Brain microvascular endothelial cell (primary cell): ENCODE data around the gene SLC6A7.

Experiments
- DNase-seq: peaks from one replicate; pipeline ENCODE4 v3.0.0-alpha.2; 2020
- H3K27ac ChIP-seq: fragments of 250-450 bp; sonication (Bioruptor Pico); 2 replicates; pipeline ENCODE4 v1.5.1; 2020; ENCODE audit warnings: mild to moderate bottlenecking, moderate library complexity
- H3K27me3 ChIP-seq: fragments of 250-450 bp; sonication (Bioruptor Pico); replicated peaks from 2 replicates; pipeline ENCODE4 v1.5.1; 2020; ENCODE audit warnings: mild to moderate bottlenecking
- H3K36me3 ChIP-seq: fragments of 250-450 bp; sonication (Bioruptor Pico); replicated peaks from 2 replicates; pipeline ENCODE4 v1.5.1; 2020; ENCODE audit warnings: mild to moderate bottlenecking
- H3K4me3 ChIP-seq: 2 replicates; pipeline ENCODE4 v1.5.1; 2011; ENCODE audit warnings: low read depth, mild to moderate bottlenecking, control low read depth, low read length, moderate library complexity
- in situ Hi-C: cut with HindIII; loops from 2 replicates; pipeline ENCODE4 v1.10.0; 2017; ENCODE audit warnings: low sequenced_read_pairs, low pct_ligation_motif_present
- TF ChIP-seq, protein P1 (sequence below): IDR thresholded peaks from 2 replicates; pipeline ENCODE4 v1.5.1; 2011; ENCODE audit warnings: low read depth, mild to moderate bottlenecking, moderate library complexity, low read length, control low read depth, inconsistent platforms; ENCODE audit errors: missing control alignments

The SLC6A7 gene

DNA sequence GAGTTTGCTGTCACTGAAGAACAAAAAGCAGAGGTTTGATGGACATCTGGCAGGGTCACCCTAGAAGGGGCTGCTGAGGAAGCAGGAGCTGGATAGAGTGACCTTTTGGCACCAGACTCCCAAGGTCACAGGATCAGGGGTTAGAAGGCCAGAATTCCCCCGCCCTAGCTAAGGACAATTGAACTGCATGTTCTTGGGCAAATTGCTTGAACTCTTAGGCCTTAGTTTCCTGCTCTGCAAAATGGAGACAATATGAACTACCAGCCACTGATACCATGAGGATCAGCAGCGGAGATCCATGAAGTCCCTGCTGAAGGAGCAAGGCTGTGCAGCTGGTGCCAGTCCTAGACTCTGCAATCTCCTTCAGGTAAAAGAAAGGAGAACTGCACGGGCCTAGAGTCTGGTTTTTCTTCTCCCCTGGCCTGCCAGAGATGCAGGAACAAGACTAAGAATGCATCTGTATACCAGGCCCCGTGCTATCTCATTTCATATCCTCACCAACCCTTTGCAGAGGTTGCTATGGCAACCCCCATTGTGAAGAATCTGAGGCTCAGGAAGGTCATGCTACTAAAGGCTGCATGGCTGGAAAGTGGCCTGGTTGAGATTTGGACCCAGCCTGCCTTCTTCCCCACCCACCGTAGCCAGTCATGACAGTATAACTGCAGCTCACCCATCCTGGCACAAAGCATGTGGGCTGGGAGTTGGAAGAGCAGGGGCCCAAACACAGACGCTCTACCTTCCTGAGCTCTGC is 66.0 kb downstream of the SLC6A7 start:
- Histone ChIP-seq H3K4me3 (no peak overlapping the region), H3K27me3 (no peaks in the 10 kb centered on the region), H3K36me3 (no peaks in the 10 kb centered on the region), H3K27ac (no peak overlapping the region)
- in situ Hi-C loops, result no loop called here
- TF ChIP-seq, protein P1, sequence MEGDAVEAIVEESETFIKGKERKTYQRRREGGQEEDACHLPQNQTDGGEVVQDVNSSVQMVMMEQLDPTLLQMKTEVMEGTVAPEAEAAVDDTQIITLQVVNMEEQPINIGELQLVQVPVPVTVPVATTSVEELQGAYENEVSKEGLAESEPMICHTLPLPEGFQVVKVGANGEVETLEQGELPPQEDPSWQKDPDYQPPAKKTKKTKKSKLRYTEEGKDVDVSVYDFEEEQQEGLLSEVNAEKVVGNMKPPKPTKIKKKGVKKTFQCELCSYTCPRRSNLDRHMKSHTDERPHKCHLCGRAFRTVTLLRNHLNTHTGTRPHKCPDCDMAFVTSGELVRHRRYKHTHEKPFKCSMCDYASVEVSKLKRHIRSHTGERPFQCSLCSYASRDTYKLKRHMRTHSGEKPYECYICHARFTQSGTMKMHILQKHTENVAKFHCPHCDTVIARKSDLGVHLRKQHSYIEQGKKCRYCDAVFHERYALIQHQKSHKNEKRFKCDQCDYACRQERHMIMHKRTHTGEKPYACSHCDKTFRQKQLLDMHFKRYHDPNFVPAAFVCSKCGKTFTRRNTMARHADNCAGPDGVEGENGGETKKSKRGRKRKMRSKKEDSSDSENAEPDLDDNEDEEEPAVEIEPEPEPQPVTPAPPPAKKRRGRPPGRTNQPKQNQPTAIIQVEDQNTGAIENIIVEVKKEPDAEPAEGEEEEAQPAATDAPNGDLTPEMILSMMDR, result no peak
- DNase-seq, result peak; percentile 11

DNA sequence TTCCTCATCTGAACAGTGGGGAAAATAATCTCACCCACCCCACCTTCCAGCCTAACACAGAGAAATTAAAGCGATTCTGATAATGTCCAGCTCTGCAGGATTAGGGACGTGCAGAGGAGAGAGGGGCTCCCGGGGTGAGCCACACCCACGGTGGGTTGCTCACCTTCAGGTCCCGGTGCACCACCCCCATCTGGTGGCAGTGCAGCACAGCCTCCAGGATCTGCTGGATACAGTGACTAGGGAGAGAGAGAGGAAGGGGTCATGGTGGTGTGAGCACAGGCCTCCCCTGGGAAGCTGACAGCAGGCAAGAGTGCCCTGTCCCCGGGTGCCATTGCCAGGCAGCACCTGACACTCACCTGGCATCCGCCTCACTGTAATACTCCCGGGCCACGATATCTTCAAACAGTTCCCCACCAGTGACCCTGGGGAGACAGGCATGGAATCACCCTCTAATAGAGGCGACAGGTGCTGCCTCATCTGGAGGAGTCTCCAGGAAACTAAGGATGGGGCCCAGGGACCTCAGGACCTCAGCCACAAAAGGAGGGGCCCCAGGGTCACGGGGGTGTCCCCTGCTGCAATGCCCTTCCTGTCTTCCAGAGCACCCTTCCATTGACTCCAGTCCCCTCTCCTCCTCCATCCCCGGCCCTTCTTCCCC is 66.7 kb downstream of the SLC6A7 start:
- in situ Hi-C loops, result no loop called here
- TF ChIP-seq, protein P1, result peak; percentile 36
- no peak overlapping the region for H3K27ac ChIP-seq
- H3K36me3 ChIP-seq, result no peaks in the 10 kb centered on the region
- no peak for DNase-seq
- no peak overlapping the region for H3K4me3 ChIP-seq
- H3K27me3 ChIP-seq, result no peaks in the 10 kb centered on the region

DNA sequence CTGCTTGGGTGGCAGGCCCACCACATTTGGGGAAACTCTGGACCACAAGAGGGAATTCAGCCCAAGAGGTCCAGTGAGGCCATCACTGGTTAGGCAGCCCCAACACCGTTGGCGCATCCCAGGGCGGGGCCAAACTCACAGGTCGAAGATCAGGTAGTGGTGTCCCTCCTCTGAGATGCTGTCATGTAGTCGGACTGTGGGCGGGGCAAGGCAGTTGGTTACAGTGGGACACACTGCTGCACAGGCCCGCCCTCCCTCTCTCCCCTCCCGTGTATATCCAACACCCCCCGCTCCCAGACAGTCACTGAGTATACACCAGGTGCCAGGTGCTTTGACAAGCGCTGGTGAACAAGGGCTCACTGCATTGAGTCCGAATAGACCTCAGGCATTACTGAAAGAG is 67.6 kb downstream of the SLC6A7 start:
- in situ Hi-C loops, result no loop called here
- no peak overlapping the region for H3K4me3 ChIP-seq
- no peak overlapping the region for H3K27ac ChIP-seq
- no peaks in the 10 kb centered on the region for H3K27me3 ChIP-seq
- no peak for DNase-seq
- H3K36me3 ChIP-seq, result no peaks in the 10 kb centered on the region
- TF ChIP-seq, protein P1, result no peak

DNA sequence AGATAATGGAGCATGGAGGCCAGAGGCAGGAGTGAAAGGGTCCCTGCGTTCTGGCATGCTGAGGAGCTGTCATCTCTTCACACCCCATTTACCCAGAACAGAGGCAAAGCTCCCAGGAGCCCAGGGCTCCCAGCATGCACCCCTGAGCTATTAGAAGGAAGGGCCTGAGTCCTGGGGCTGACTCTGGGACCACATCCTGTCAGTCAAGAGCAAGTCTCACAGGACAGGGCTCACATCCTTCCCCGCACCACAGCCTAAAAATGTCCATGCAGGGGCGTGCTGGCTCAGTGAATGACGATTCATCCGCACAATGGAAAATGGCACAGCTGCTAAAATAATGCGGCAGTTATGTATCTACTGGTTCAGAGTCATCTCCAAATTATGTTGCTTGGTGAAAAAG is 68.3 kb downstream of the SLC6A7 start:
- no peaks in the 10 kb centered on the region for H3K36me3 ChIP-seq
- peak; percentile 27 for DNase-seq
- H3K27me3 ChIP-seq, result no peaks in the 10 kb centered on the region
- TF ChIP-seq, protein P1, result peak; percentile 12
- no peak overlapping the region for H3K4me3 ChIP-seq
- in situ Hi-C loops, result no loop called here
- no peak overlapping the region for H3K27ac ChIP-seq
